Measurements from ENCODE around the gene INSR.

The INSR gene

DNA sequence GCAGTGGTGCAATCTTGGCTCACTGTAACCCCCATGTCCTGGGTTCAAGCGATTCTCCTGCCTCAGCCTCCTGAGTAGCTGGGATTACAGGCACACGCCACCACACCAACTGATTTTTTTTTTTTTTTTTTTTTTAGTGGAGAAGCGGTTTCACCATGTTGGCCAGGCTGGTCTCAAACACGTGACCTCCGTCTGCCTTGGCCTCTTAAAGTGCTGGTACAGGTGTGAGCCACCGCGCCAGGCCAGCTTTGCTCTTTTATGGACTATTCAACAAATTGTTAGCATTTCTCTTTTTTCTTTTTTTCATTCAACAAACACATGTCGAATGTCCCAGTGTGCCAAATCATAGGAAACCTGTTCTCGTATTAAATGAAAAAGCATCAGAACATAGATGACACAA is 99.6 kb downstream of the INSR start:
- ATAC-seq (ENCODE audit: low read depth) (no peak), DNase-seq (ENCODE audit: low spot score) (no peak)
- TF ChIP-seq, protein P1, sequence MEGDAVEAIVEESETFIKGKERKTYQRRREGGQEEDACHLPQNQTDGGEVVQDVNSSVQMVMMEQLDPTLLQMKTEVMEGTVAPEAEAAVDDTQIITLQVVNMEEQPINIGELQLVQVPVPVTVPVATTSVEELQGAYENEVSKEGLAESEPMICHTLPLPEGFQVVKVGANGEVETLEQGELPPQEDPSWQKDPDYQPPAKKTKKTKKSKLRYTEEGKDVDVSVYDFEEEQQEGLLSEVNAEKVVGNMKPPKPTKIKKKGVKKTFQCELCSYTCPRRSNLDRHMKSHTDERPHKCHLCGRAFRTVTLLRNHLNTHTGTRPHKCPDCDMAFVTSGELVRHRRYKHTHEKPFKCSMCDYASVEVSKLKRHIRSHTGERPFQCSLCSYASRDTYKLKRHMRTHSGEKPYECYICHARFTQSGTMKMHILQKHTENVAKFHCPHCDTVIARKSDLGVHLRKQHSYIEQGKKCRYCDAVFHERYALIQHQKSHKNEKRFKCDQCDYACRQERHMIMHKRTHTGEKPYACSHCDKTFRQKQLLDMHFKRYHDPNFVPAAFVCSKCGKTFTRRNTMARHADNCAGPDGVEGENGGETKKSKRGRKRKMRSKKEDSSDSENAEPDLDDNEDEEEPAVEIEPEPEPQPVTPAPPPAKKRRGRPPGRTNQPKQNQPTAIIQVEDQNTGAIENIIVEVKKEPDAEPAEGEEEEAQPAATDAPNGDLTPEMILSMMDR (IDR thresholded peaks at IDR 0.05; ENCODE audit: poor library complexity, severe bottlenecking), result no peak
- H3K4me1 ChIP-seq (ENCODE audit: insufficient read depth, poor library complexity, severe bottlenecking), result no peaks in the 10 kb centered on the region
- H3K4me3 ChIP-seq (ENCODE audit: severe bottlenecking), result no peak overlapping the region
- no peaks in the 10 kb centered on the region for H3K36me3 ChIP-seq (ENCODE audit: low read depth)
- H3K27me3 ChIP-seq (ENCODE audit: insufficient read depth, poor library complexity, severe bottlenecking), result no peaks in the 10 kb centered on the region
- no peak overlapping the region for H3K27ac ChIP-seq (ENCODE audit: poor library complexity, severe bottlenecking)
- H3K9me3 ChIP-seq (ENCODE audit: severe bottlenecking), result no peaks in the 10 kb centered on the region

DNA sequence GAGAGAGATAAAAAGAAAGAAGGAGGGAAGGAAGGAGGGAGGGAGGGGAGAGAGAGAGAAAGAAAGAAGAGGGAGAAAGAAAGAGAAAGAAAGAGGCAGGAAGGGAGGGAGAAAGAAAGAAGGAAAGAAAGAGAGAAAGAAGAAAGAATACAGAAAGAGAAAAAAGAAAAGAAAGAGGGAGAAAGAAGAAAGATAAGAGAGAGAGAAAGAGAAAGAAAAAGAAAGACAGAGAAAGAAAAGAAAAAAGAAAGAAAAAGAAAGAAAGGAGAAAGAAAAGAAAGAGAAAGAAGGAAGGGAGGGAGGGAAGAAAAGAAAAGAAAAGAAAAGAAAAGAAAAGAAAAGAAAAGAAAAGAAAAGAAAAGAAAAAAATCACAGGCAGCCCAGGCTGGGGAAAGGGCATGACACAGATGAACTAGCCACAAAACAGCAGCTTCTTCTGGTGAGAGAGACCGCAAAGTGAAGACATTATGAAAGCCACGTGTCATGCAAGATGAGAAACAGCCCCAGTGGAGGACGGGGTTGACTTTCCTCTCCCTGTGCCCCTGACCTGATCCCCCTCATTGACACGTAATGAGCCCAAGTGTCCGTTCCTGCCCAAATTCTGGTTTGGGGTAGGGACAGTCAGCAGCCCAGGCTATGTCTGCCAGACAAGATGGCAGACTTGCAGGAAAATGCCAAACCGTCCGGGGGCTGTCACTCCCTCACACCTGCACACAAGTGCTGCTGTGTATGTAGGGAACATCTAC is 102.1 kb downstream of the INSR start:
- Histone ChIP-seq H3K9me3 (ENCODE audit: severe bottlenecking) (no peaks in the 10 kb centered on the region), H3K27me3 (ENCODE audit: insufficient read depth, poor library complexity, severe bottlenecking) (no peaks in the 10 kb centered on the region), H3K36me3 (ENCODE audit: low read depth) (no peaks in the 10 kb centered on the region), H3K27ac (ENCODE audit: poor library complexity, severe bottlenecking) (no peak overlapping the region), H3K4me3 (ENCODE audit: severe bottlenecking) (no peak overlapping the region), H3K4me1 (ENCODE audit: insufficient read depth, poor library complexity, severe bottlenecking) (no peaks in the 10 kb centered on the region)
- TF ChIP-seq, protein P1 (IDR thresholded peaks at IDR 0.05; ENCODE audit: poor library complexity, severe bottlenecking), result no peak
- ATAC-seq (ENCODE audit: low read depth) (no peak), DNase-seq (ENCODE audit: low spot score) (no peak)

DNA sequence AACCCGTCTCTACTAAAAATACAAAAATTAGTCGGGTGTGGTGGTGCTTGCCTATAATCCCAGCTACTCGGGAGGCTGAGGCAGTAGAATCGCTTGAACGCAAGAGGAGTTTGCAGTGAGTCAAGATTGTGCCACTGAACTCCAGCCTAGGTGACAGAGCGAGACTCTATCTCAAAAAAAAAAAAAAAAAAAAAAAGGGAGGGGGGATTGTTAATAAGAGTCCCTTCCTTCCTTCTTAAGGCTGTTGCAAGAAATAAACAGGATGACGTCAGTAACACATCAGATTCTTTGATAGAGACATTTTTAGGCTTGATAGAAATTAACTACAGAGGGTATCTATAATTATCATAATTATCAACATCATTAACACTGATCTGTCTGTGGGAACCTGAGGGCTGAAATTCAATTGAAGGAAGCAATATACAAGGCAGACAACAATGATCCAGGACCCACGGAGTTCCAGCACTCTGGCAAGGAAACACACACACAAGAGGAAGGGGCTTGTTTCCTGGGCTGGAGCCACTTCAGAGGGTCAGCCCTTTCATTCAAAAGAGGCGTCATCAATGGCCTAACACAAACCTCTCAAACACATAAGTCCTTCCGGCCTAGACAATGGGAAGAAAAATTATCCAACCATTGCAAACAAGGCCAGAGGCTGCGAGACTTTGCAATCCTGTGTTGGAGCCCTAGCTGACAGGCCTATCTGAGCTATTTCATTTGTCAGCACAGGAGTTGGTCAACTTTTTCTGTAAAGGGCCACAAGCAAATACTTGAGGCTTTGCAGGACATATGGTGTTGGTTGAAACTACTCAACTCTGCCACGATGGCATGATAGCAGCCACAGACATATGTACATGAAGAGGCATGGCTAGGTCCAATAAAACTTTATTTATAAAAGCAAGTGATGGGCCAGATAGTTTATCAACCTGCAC is 105.2 kb downstream of the INSR start:
- Histone ChIP-seq H3K27me3 (ENCODE audit: insufficient read depth, poor library complexity, severe bottlenecking) (no peaks in the 10 kb centered on the region), H3K36me3 (ENCODE audit: low read depth) (no peaks in the 10 kb centered on the region), H3K9me3 (ENCODE audit: severe bottlenecking) (no peaks in the 10 kb centered on the region), H3K4me1 (ENCODE audit: insufficient read depth, poor library complexity, severe bottlenecking) (no peaks in the 10 kb centered on the region), H3K4me3 (ENCODE audit: severe bottlenecking) (no peak overlapping the region), H3K27ac (ENCODE audit: poor library complexity, severe bottlenecking) (no peak overlapping the region)
- DNase-seq (ENCODE audit: low spot score), result no peak
- TF ChIP-seq, protein P1 (IDR thresholded peaks at IDR 0.05; ENCODE audit: poor library complexity, severe bottlenecking), result no peak
- no peak for ATAC-seq (ENCODE audit: low read depth)

DNA sequence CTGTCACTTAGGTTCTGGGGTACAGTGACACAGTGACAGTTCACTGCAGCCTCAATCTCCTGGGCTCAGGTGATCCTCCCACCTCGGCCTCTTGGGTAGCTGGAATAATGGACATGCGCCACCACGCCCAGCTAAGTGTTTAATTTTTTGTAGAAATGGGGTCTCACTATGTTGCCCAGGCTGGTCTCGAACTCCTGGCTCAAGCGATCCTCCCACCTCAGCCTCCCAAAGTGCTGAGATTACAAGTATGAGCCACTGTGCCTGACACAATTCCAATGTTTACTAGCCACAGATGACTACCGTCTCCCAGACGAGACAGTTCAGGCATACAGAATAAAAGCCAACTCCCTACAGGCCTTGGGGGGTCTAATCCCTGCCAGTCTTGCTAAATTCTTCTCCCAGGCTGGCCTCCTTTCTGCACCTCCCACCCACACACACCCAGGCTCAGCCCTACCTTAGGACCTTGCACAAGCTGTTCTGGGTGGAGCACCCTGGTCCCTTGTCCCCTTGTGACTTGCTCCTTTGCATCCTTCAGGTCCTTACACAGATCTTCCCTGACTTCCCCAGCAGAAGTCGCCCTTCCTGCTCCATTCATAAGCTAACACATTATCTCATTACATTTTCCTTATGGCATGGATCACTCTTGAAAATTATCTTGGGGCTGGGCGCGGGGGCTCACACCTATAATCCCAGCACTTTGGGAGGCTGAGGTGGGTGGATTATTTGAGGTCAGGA is 106.4 kb downstream of the INSR start:
- Histone ChIP-seq H3K4me3 (ENCODE audit: severe bottlenecking) (no peak overlapping the region), H3K27me3 (ENCODE audit: insufficient read depth, poor library complexity, severe bottlenecking) (no peaks in the 10 kb centered on the region), H3K4me1 (ENCODE audit: insufficient read depth, poor library complexity, severe bottlenecking) (no peaks in the 10 kb centered on the region), H3K27ac (ENCODE audit: poor library complexity, severe bottlenecking) (no peak overlapping the region), H3K9me3 (ENCODE audit: severe bottlenecking) (no peaks in the 10 kb centered on the region), H3K36me3 (ENCODE audit: low read depth) (no peaks in the 10 kb centered on the region)
- DNase-seq (ENCODE audit: low spot score), result no peak
- no peak for ATAC-seq (ENCODE audit: low read depth)
- TF ChIP-seq, protein P1 (IDR thresholded peaks at IDR 0.05; ENCODE audit: poor library complexity, severe bottlenecking), result no peak
